Adrenal gland (tissue), 12 donors: ENCODE data around the gene AGRN. TPM values are rescaled to one million over a fixed set of nuclear protein-coding genes. Genes with fewer than 3 reads are reported as not detected.

Experiments
- DNase-seq, 7 donors: peaks; one replicate each; pipeline ENCODE4 v3.0.0-alpha.2; 2019 to 2020
- H3K27ac ChIP-seq, 5 donors: fragments of 200-600 bp; sonication (generic) in 4 of 5; 1 replicate in 3 of 5; 2 replicates in 2 of 5; pipeline versions ENCODE4 v1.5.1 to v1.8.0; 2016 to 2020; ENCODE audit warnings: mild to moderate bottlenecking in 1 of 5
- H3K27me3 ChIP-seq: fragments of 200-600 bp; 2 replicates; pipeline ENCODE4 v1.8.0; 2021
- H3K36me3 ChIP-seq, 2 donors: fragments of 200-600 bp; replicated peaks in 1 of 2; 1 replicate in 1 of 2; 2 replicates in 1 of 2; pipeline versions ENCODE4 v1.5.1 to v1.8.0; 2018 to 2022
- H3K4me1 ChIP-seq, 2 donors: fragments of 200-600 bp; replicated peaks in 1 of 2; 1 replicate in 1 of 2; 2 replicates in 1 of 2; pipeline versions ENCODE4 v1.5.1 to v1.8.0; 2018 to 2021
- H3K4me3 ChIP-seq, 4 donors: fragments of 200-600 bp; sonication (generic) in 3 of 4; one replicate each; pipeline ENCODE4 v1.5.1; 2016 to 2018
- H3K9me3 ChIP-seq, 3 donors: fragments of 200-600 bp; sonication (generic) in 1 of 3; replicated peaks in 1 of 3; 1 replicate in 2 of 3; 2 replicates in 1 of 3; pipeline versions ENCODE4 v1.5.1 to v1.8.0; 2016 to 2021
- POLR2A ChIP-seq, 2 donors: fragments of 450-650 bp; IDR thresholded peaks; one replicate each; pipeline ENCODE4 v1.6.1; 2017; ENCODE audit warnings: antibody characterized with exemption in 2 of 2, mild to moderate bottlenecking in 2 of 2, moderate library complexity in 1 of 2
- WGBS, 4 donors: extraction: QIAGEN DNeasy Blood & Tissue Kit in 2 of 4; methylation state at CpG; one replicate each; pipeline versions ENCODE4 v1.1.5 to v1.1.7; 2013 to 2017; 5-methylcytosine and 5-hydroxymethylcytosine counted together
- intact Hi-C, 2 donors: fragments of 100-400 bp; cut with DNase I; formaldehyde crosslinking; loops; one replicate each; pipeline versions ENCODE4 v1.14.1 to v1.15.0; 2022 to 2023
- polyA plus RNA-seq, 3 donors: library from polyadenylated mRNA; stranded (reverse); fragments of 200-250 nt in 2 of 3; fragments of 350-450 nt in 1 of 3; fragmentation: Illumina TruSeq in 1 of 3; extraction: RNeasy Lipid Tissue Mini Kit (QIAGEN cat#74804) in 1 of 3; gene quantifications; one replicate each; pipeline ENCODE4 v1.2.3, GENCODE V29; 2013 to 2014
- total RNA-seq, 9 donors: library from RNA; depleted of rRNA in 4 of 9; stranded (reverse); fragments of >200 nt in 4 of 9; fragments of 120-200 nt in 1 of 9; fragmentation: NEBNext Ultra II Directional in 1 of 9; extraction: Animal tissue kit (Norgen Biotek cat#: 25700) in 1 of 9; gene quantifications; one replicate each; pipeline versions ENCODE4 v1.1.0 to v1.2.4, GENCODE V29; 2013 to 2023
- TF ChIP-seq, protein P1 (sequence below), 6 experiments: fragments of 450-650 bp in 4 of 6; fragments of 200-600 bp in 2 of 6; sonication (generic) in 1 of 6; IDR thresholded peaks; 1 replicate in 5 of 6; 2 replicates in 1 of 6; pipeline versions ENCODE4 v1.5.1 to v1.8.0; 2016 to 2021; ENCODE audit warnings: antibody characterized with exemption in 6 of 6, mild to moderate bottlenecking in 2 of 6, moderate library complexity in 1 of 6
- donor health status: healthy with polysubstance abuse.
- donor health status: Bipolar disorder and iron deficiency.
- donor health status: DM: yes; HTN: yes; CAD: no.
- donor health status: DM: no; HTN: no; CAD: no.
- donor health status: DM: no; HTN: no; CAD: no.
- donor health status: DM: yes; HTN: yes; CAD: no.

Gene AGRN
- total and polyA plus RNA-seq, 12 donors, result 2.2 to 27.8 (median 11.8) TPM

DNA sequence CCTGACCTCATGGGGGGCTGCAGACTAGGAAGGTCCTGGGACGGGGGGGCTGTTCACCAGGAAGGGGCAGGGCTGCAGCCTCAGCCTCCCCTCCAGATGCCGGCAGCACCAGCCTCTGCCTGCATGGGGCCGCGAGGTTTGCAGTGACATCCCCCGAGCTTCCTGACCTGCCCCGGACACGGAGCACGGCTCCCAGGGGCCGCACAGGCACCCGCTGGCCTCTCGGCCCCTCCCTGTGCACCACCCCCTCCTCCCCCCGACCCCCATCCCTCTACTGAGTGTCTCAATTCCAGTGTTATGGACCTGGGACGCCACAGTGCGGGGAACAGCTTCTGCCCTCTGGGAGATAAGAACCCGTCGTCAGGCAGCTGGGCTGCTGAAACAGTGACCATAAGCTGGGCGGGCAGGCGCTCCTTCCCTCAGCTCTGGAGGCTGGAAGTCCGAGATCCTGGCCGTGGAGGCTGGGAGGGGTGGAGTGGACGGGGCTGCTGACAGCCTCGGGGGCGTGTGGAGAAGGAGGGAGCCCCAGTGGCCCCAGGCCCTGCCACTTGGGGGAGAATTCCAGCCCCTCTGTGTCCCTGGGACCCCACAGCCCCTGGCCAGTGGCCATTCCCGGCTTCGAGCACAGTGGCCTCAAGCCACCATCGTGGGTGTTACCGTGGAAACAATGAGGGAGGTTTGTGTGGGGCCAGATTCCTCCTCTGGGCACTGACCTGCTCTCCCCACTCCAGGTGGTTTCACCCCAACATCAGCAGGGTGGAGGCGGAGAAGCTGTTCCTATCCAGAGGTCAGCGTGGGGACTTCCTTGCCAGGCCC is 42.6 kb downstream of the AGRN start:
- no peak overlapping the region for H3K4me3 ChIP-seq
- H3K27me3 ChIP-seq, result peaks cover 67% of the 10 kb centered on the region
- H3K4me1 ChIP-seq, result peaks cover 11% of the 10 kb centered on the region in 2 donors
- TF ChIP-seq POLR2A (IDR thresholded peaks at IDR 0.05), result no peak
- TF ChIP-seq, protein P1, sequence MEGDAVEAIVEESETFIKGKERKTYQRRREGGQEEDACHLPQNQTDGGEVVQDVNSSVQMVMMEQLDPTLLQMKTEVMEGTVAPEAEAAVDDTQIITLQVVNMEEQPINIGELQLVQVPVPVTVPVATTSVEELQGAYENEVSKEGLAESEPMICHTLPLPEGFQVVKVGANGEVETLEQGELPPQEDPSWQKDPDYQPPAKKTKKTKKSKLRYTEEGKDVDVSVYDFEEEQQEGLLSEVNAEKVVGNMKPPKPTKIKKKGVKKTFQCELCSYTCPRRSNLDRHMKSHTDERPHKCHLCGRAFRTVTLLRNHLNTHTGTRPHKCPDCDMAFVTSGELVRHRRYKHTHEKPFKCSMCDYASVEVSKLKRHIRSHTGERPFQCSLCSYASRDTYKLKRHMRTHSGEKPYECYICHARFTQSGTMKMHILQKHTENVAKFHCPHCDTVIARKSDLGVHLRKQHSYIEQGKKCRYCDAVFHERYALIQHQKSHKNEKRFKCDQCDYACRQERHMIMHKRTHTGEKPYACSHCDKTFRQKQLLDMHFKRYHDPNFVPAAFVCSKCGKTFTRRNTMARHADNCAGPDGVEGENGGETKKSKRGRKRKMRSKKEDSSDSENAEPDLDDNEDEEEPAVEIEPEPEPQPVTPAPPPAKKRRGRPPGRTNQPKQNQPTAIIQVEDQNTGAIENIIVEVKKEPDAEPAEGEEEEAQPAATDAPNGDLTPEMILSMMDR (IDR thresholded peaks at IDR 0.05), result no peak
- 16 to 27% (median 23%) methylated on average over 11 to 29 of the region's 29 CpGs for WGBS, 4 donors
- intact Hi-C loops, result loop anchor here (2.0 kb wide), 1 partner anchor 78 kb away; no protein-coding TSS in a partner anchor
- H3K27ac ChIP-seq, result no peak overlapping the region
- DNase-seq, result no peak
- no peaks in the 10 kb centered on the region for H3K9me3 ChIP-seq
- H3K36me3 ChIP-seq, result no peaks in the 10 kb centered on the region

DNA sequence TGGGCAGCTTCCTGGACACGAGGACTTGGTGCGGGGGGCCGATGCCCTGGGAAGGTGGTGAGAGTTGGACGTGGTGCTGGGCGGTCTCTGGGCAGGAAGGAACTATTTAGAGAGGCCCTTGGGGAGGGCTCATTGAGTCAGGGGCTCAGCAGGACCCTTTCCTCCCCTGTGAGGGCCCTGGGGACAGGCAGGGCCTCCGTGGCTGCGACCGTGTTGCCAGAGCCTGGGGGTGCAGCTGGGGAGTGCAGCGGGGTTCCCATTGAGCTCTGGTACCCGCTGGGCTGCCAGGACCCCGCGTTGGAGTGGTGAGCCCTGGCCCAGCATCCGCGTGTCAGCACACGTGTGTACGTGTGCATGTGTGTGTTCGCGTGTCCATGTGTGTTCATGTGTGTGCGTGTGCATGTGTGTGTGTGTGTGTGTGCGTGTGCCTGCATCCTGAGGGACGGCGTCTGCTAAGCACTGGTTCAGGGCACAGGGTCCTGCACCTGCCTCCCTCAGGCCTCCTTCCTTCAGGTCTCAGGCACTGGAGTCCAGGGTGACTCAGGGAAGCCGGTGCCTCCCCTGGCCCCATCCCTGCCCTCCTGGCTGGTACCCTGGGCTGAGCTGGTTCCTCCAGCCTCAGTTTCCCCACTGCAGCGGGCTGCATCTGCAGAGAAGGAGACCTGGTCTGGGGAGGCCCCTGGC is 43.5 kb downstream of the AGRN start:
- no peak overlapping the region for H3K27ac ChIP-seq
- H3K4me1 ChIP-seq, result peaks cover 11% of the 10 kb centered on the region in 2 donors
- intact Hi-C loops, result loop anchor here (2.0 kb wide), 1 partner anchor 79 kb away; no protein-coding TSS in a partner anchor
- DNase-seq, result no peak
- H3K9me3 ChIP-seq, result no peaks in the 10 kb centered on the region
- WGBS, 4 donors, result 0 to 66% (median 49%) methylated on average over 1 to 24 of the region's 24 CpGs
- no peak for TF ChIP-seq POLR2A (IDR thresholded peaks at IDR 0.05)
- TF ChIP-seq, protein P1 (IDR thresholded peaks at IDR 0.05), result no peak
- no peak overlapping the region for H3K4me3 ChIP-seq
- no peaks in the 10 kb centered on the region for H3K36me3 ChIP-seq
- peaks cover 70% of the 10 kb centered on the region for H3K27me3 ChIP-seq

- H3K27me3 ChIP-seq, result peaks cover 66% of the 10 kb centered on the region
- 0 to 9% (median 7%) methylated on average over 7 to 50 of the region's 50 CpGs for WGBS, 4 donors
- H3K36me3 ChIP-seq, result no peaks in the 10 kb centered on the region
- no peaks in the 10 kb centered on the region for H3K9me3 ChIP-seq
- intact Hi-C loops, result loop anchor here (2.0 kb wide), 1 partner anchor 79 kb away; no protein-coding TSS in a partner anchor
- TF ChIP-seq, protein P1 (IDR thresholded peaks at IDR 0.05), result peak; percentile 73 to 88 (median 84)
- no peak for TF ChIP-seq POLR2A (IDR thresholded peaks at IDR 0.05)
- no peak overlapping the region for H3K4me3 ChIP-seq
- peaks cover 9 to 10% of the 10 kb centered on the region in 2 donors for H3K4me1 ChIP-seq
- peak; percentile 48 to 70 (median 56) for DNase-seq
- no peak overlapping the region for H3K27ac ChIP-seq
Observed at GRCh38 chr1:1063945-1064831, 44.3 kb downstream of the AGRN start.
